ENCODE data around the gene STT3B. TPM values are rescaled to one million over a fixed set of nuclear protein-coding genes. Genes with fewer than 3 reads are reported as not detected.

STT3B gene
- total and polyA plus RNA-seq, 2 of the 4 experiments (the other 2 are of a cell fraction), result 45.5 to 86.4 TPM

- Histone ChIP-seq H3K79me1 (ENCODE audit: low read depth in 1 of 2, low read length in 2 of 2) (peaks cover 9 to 45% of the 10 kb centered on the region in 2 experiments; a peak in 3 of 4 replicates), H2BK5ac (ENCODE audit: low read depth, low read length, poor library complexity, severe bottlenecking) (no peak overlapping the region), H3K4ac (ENCODE audit: low read depth, low read length) (no peak overlapping the region), H2AFZ (replicated peaks; ENCODE audit: low read length, poor library complexity) (no peak overlapping the region), H3K4me2 (ENCODE audit: low read depth, low read length) (no peak overlapping the region), H4K20me1 (ENCODE audit: insufficient read depth, low read length) (peaks cover 54% of the 10 kb centered on the region), H3K9me3 (ENCODE audit: control insufficient read depth, insufficient read depth, low read length) (no peaks in the 10 kb centered on the region), H4K8ac (ENCODE audit: low read depth in 2 of 2, low read length in 2 of 2) (no peak overlapping the region), H3K23ac (ENCODE audit: low read depth, low read length) (no peak overlapping the region), H3K9ac (ENCODE audit: low read depth, low read length) (no peak overlapping the region), H4K5ac (ENCODE audit: low read depth, low read length) (no peak overlapping the region), H2AK9ac (replicated peaks; ENCODE audit: low read depth, low read length, poor library complexity) (no peak overlapping the region), H3K27me3 (ENCODE audit: control insufficient read depth, insufficient read depth, low read length) (no peaks in the 10 kb centered on the region), H3K56ac (ENCODE audit: extremely low read depth, insufficient read depth, low read length) (no peak overlapping the region), H2BK20ac (ENCODE audit: low read depth, low read length) (no peak overlapping the region), H2AK5ac (ENCODE audit: low read depth, low read length) (no peak overlapping the region), H3K4me3 (ENCODE audit: insufficient read depth, low read depth, low read length) (no peak overlapping the region), H2BK15ac (ENCODE audit: low read depth, low read length) (no peak overlapping the region), H3K4me1 (ENCODE audit: control insufficient read depth, insufficient read depth, low read length) (no peaks in the 10 kb centered on the region), H3K36me3 (ENCODE audit: control insufficient read depth, insufficient read depth, low read length) (no peaks in the 10 kb centered on the region), H3K14ac (replicated peaks; ENCODE audit: low read depth, low read length) (no peak overlapping the region), H4K91ac (ENCODE audit: insufficient read depth, low read depth, low read length) (no peak overlapping the region), H2BK120ac (ENCODE audit: low read depth, low read length) (no peak overlapping the region), H3K18ac (ENCODE audit: low read depth, low read length) (no peak overlapping the region), H3K9me1 (ENCODE audit: insufficient read depth, low read length) (0 out of 2 replicates have a peak, but pooled peaks cover 3% of the 10 kb centered on the region), H3K27ac (ENCODE audit: insufficient read depth, low read length) (no peak overlapping the region)
- intact Hi-C loops (cut with micrococcal nuclease) (loop anchor here (5.0 kb wide), 1 partner anchor 215 kb away; no protein-coding TSS in a partner anchor), in situ Hi-C loops (cut with MboI; ENCODE audit: low sequenced_read_pairs) (no loop called here), dilution Hi-C loops (cut with HindIII; ENCODE audit: low sequenced_read_pairs, unreplicated experiment) (no loop called here)
- no peak for ATAC-seq (ENCODE audit: low read depth)
- POLR2A ChIA-PET (ENCODE audit: unreplicated experiment), result no interaction called here
- DNase-seq, result no peak
- BruUV-seq (replicated peaks), result no TSS peak
- WGBS, 2 experiments (ENCODE audit: extremely low coverage in 2 of 2, insufficient read length in 1 of 2), result 100% methylated on average over 1 of the region's 1 CpG; no CpG with 5 or more reads in 1 of the 2 experiments
- TF ChIP-seq RAD21 (IDR thresholded peaks at IDR 0.05; ENCODE audit: low read length) (no peak), CHD1 (IDR thresholded peaks at IDR 0.05; ENCODE audit: low read depth, low read length) (no peak), USF2 (IDR thresholded peaks at IDR 0.05; ENCODE audit: low read depth, low read length) (no peak), RFX5 (IDR thresholded peaks at IDR 0.05; ENCODE audit: low read depth, low read length) (no peak), POLR2A (IDR thresholded peaks at IDR 0.05; ENCODE audit: low read depth, low read length) (no peak), MAZ (IDR thresholded peaks at IDR 0.05; ENCODE audit: borderline replicate concordance, low read depth, low read length) (no peak), FOS (IDR thresholded peaks at IDR 0.05; ENCODE audit: low read depth, low read length) (no peak), SMC3 (IDR thresholded peaks at IDR 0.05; ENCODE audit: low read depth, low read length) (no peak), NFE2L2 (IDR thresholded peaks at IDR 0.05; ENCODE audit: low read depth, low read length) (no peak), CTCF (conservative IDR thresholded peaks at IDR 0.05; ENCODE audit: low read depth, low read length) (no peak), ELK1 (IDR thresholded peaks at IDR 0.05; ENCODE audit: borderline replicate concordance, low read depth, low read length) (no peak)
- CTCF ChIA-PET, result no interaction called here
These were observed 19.4 kb downstream of the STT3B start for GRCh38 chr3:31552103-31552502.
